ENCODE data around the gene INAFM1.

GRCh38 chr19:47309038-47309437, 34.4 kb downstream of the INAFM1 start:
- no peak for TF ChIP-seq POLR2A (IDR thresholded peaks at IDR 0.05; ENCODE audit: low read depth, low read length)
- no peak for TF ChIP-seq TAF1 (IDR thresholded peaks at IDR 0.05; ENCODE audit: low read depth, low read length)
- TF ChIP-seq POLR2AphosphoS5 (IDR thresholded peaks at IDR 0.05; ENCODE audit: low read depth, low read length): no peak
- TF ChIP-seq SPI1 (IDR thresholded peaks at IDR 0.05; ENCODE audit: low read depth, low read length): no peak
- TF ChIP-seq POU2F2 (IDR thresholded peaks at IDR 0.05; ENCODE audit: low read depth, low read length): no peak
- TF ChIP-seq PAX5 (IDR thresholded peaks at IDR 0.05; ENCODE audit: insufficient read depth, low read length, severe bottlenecking): no peak
